ENCODE results near the gene TMEM139. TPM values are rescaled to one million over a fixed set of nuclear protein-coding genes. Genes with fewer than 3 reads are reported as not detected.

Gene TMEM139
- polyA plus RNA-seq, 1 of the 3 experiments (the other 2 are of a cell fraction): 0.05 TPM

GRCh38 chr7:143314127-143314526 lies 29.4 kb downstream of the TMEM139 start:
- ChIA-PET POLR2A (no interaction called here), CTCF (no interaction called here)
- no peak for DNase-seq
- Histone ChIP-seq H3K4me1 (ENCODE audit: control insufficient read depth in 1 of 2, insufficient read depth in 2 of 2, low read depth in 1 of 2, low read length in 1 of 2) (no peaks in the 10 kb centered on the region), H3K36me3 (replicated peaks in 1 of 2; ENCODE audit: control insufficient read depth in 1 of 2, insufficient read depth in 2 of 2, low read length in 1 of 2) (peaks cover 0 to 4% of the 10 kb centered on the region in 2 experiments), H4K20me1 (ENCODE audit: insufficient read depth) (no peaks in the 10 kb centered on the region), H3K9me3 (no peaks in the 10 kb centered on the region), H2AFZ (ENCODE audit: low read depth) (no peak overlapping the region), H3K4me3 (ENCODE audit: low read depth in 2 of 2, low read length in 1 of 2) (no peak overlapping the region), H3F3A (replicated peaks; ENCODE audit: insufficient read depth) (no peaks in the 10 kb centered on the region), H3K27ac (ENCODE audit: low read depth in 2 of 2, low read length in 1 of 2) (no peak overlapping the region), H3K9ac (no peak overlapping the region), H3K27me3 (ENCODE audit: insufficient read depth) (no peaks in the 10 kb centered on the region), H3K4me2 (no peak overlapping the region), H3K79me2 (ENCODE audit: insufficient read depth) (no peaks in the 10 kb centered on the region), H3K9me2 (no peaks in the 10 kb centered on the region)
- no peak for TF ChIP-seq MEF2A (IDR thresholded peaks at IDR 0.05; ENCODE audit: borderline replicate concordance, low read depth)
- TF ChIP-seq RFX5 (IDR thresholded peaks at IDR 0.05; ENCODE audit: low read length): no peak
- no peak for TF ChIP-seq FOXM1 (IDR thresholded peaks at IDR 0.05; ENCODE audit: low read depth)
- no peak for TF ChIP-seq JUND (IDR thresholded peaks at IDR 0.05)
- no peak for TF ChIP-seq MXI1 (IDR thresholded peaks at IDR 0.05; ENCODE audit: low read depth, low read length)
- no peak for TF ChIP-seq EZH2phosphoT487 (IDR thresholded peaks at IDR 0.05; ENCODE audit: borderline replicate concordance, low read depth)

- Histone ChIP-seq H3K4me1 (ENCODE audit: control insufficient read depth in 1 of 2, insufficient read depth in 2 of 2, low read depth in 1 of 2, low read length in 1 of 2) (peaks cover 0 to 2% of the 10 kb centered on the region in 2 experiments; a peak in 1 of 4 replicates), H3K9me2 (no peaks in the 10 kb centered on the region), H3K9me3 (no peaks in the 10 kb centered on the region), H3K9ac (no peak within 1 kb of the TSS), H3K27me3 (ENCODE audit: insufficient read depth) (no peaks in the 10 kb centered on the region), H3F3A (replicated peaks; ENCODE audit: insufficient read depth) (no peaks in the 10 kb centered on the region), H3K4me2 (no peak within 1 kb of the TSS), H2AFZ (ENCODE audit: low read depth) (no peak within 1 kb of the TSS), H4K20me1 (ENCODE audit: insufficient read depth) (no peaks in the 10 kb centered on the region), H3K27ac (ENCODE audit: low read depth in 2 of 2, low read length in 1 of 2) (no peak within 1 kb of the TSS), H3K79me2 (ENCODE audit: insufficient read depth) (no peaks in the 10 kb centered on the region), H3K36me3 (replicated peaks in 1 of 2; ENCODE audit: control insufficient read depth in 1 of 2, insufficient read depth in 2 of 2, low read length in 1 of 2) (no peaks in the 10 kb centered on the region), H3K4me3 (ENCODE audit: low read depth in 2 of 2, low read length in 1 of 2) (no peak within 1 kb of the TSS)
- TF ChIP-seq FOXJ3 (CRISPR knock-in tag; IDR thresholded peaks at IDR 0.05) (no peak), CHD2 (IDR thresholded peaks at IDR 0.05; ENCODE audit: low read length, partially characterized antibody) (no peak), POLR2AphosphoS5 (IDR thresholded peaks at IDR 0.05; ENCODE audit: low read depth, low read length) (no peak), IRF3 (IDR thresholded peaks at IDR 0.05; ENCODE audit: low read depth, low read length) (no peak), GATA2 (CRISPR knock-in tag; IDR thresholded peaks at IDR 0.05) (no peak), SIN3A (IDR thresholded peaks at IDR 0.05; ENCODE audit: borderline replicate concordance, low read depth, low read length) (no peak), NRF1 (IDR thresholded peaks at IDR 0.05; ENCODE audit: low read depth, low read length) (no peak), TCF12 (IDR thresholded peaks at IDR 0.05) (no peak), ELF1 (IDR thresholded peaks at IDR 0.05) (no peak), EZH2phosphoT487 (IDR thresholded peaks at IDR 0.05; ENCODE audit: borderline replicate concordance, low read depth) (no peak), MXI1 (IDR thresholded peaks at IDR 0.05; ENCODE audit: low read depth, low read length) (no peak), JUND (IDR thresholded peaks at IDR 0.05) (no peak), ZBTB33 (IDR thresholded peaks at IDR 0.05; ENCODE audit: borderline replicate concordance, low read depth) (no peak), FOSL2 (IDR thresholded peaks at IDR 0.05; ENCODE audit: borderline replicate concordance, low read depth) (no peak), NFIC (IDR thresholded peaks at IDR 0.05; ENCODE audit: borderline replicate concordance) (no peak), GABPA (IDR thresholded peaks at IDR 0.05; ENCODE audit: low read depth) (no peak), MAX (IDR thresholded peaks at IDR 0.05; ENCODE audit: low read depth) (no peak), RAD21 (IDR thresholded peaks at IDR 0.05; ENCODE audit: low read length) (no peak)
- TF ChIP-seq, protein P1, sequence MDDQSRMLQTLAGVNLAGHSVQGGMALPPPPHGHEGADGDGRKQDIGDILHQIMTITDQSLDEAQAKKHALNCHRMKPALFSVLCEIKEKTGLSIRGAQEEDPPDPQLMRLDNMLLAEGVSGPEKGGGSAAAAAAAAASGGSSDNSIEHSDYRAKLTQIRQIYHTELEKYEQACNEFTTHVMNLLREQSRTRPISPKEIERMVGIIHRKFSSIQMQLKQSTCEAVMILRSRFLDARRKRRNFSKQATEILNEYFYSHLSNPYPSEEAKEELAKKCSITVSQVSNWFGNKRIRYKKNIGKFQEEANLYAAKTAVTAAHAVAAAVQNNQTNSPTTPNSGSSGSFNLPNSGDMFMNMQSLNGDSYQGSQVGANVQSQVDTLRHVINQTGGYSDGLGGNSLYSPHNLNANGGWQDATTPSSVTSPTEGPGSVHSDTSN (IDR thresholded peaks at IDR 0.05): no peak
- TF ChIP-seq, protein P2, sequence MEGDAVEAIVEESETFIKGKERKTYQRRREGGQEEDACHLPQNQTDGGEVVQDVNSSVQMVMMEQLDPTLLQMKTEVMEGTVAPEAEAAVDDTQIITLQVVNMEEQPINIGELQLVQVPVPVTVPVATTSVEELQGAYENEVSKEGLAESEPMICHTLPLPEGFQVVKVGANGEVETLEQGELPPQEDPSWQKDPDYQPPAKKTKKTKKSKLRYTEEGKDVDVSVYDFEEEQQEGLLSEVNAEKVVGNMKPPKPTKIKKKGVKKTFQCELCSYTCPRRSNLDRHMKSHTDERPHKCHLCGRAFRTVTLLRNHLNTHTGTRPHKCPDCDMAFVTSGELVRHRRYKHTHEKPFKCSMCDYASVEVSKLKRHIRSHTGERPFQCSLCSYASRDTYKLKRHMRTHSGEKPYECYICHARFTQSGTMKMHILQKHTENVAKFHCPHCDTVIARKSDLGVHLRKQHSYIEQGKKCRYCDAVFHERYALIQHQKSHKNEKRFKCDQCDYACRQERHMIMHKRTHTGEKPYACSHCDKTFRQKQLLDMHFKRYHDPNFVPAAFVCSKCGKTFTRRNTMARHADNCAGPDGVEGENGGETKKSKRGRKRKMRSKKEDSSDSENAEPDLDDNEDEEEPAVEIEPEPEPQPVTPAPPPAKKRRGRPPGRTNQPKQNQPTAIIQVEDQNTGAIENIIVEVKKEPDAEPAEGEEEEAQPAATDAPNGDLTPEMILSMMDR (IDR thresholded peaks at IDR 0.05): no peak
- ChIA-PET POLR2A (no interaction called here), CTCF (interaction anchor here (0.7 to 2.0 kb wide), 4 partner anchors 16 to 75 kb away, joined by 3 to 9 read pairs (median 6); no protein-coding TSS in a partner anchor)
- WGBS (ENCODE audit: low lambda C conversion rate): 84% methylated on average over 5 of the region's 5 CpGs
- no peak for DNase-seq
Observed at GRCh38 chr7:143315776-143316175, 31.0 kb downstream of the TMEM139 start, which contains the start of gene CLCN1. CLCN1 (plus strand) TSS chr7:143316111; CDS start chr7:143316213, 102 bp downstream.
